LNCaP clone FGC (cell line): Measurements from ENCODE around the gene UGT1A9.

Source experiments
- DNase-seq: peaks from one replicate; pipeline ENCODE4 v3.0.0-alpha.2; 2011; ENCODE audit warnings: low read depth
- H3K4me3 ChIP-seq: 2 replicates; pipeline ENCODE4 v1.5.1; 2011; ENCODE audit warnings: mild to moderate bottlenecking, low read depth, low read length, control low read depth
- CTCF ChIP-seq: IDR thresholded peaks from 2 replicates; pipeline ENCODE4 v1.5.1; 2012; ENCODE audit warnings: mild to moderate bottlenecking; ENCODE audit not compliant: control insufficient read depth, insufficient read depth; ENCODE audit errors: extremely low read depth

The UGT1A9 gene

GRCh38 chr2:233680361-233681045 is 8.8 kb downstream of the UGT1A9 start:
- DNase-seq, result no peak
- no peak for TF ChIP-seq CTCF
- H3K4me3 ChIP-seq, result no peak overlapping the region

- no peak for DNase-seq
- no peak for TF ChIP-seq CTCF
- no peak within 1 kb of the TSS for H3K4me3 ChIP-seq
These were observed 9.9 kb downstream of the UGT1A9 start, which contains the start of gene UGT1A7 for GRCh38 chr2:233681521-233682099. Gene UGT1A7, plus strand, starts transcription at chr2:233681901. Its CDS starts 37 bp downstream, at chr2:233681938.

- DNase-seq, result no peak
- no peak overlapping the region for H3K4me3 ChIP-seq
- TF ChIP-seq CTCF, result no peak
These were observed 12.9 kb downstream of the UGT1A9 start for GRCh38 chr2:233684640-233685039.

- no peak overlapping the region for H3K4me3 ChIP-seq
- DNase-seq, result no peak
- TF ChIP-seq CTCF, result no peak
These were observed 15.2 kb downstream of the UGT1A9 start for GRCh38 chr2:233686928-233687327.

GRCh38 chr2:233688341-233688740 is 16.6 kb downstream of the UGT1A9 start:
- TF ChIP-seq CTCF, result no peak
- DNase-seq, result no peak
- no peak overlapping the region for H3K4me3 ChIP-seq

GRCh38 chr2:233689031-233689430 is 17.3 kb downstream of the UGT1A9 start:
- H3K4me3 ChIP-seq, result no peak overlapping the region
- DNase-seq, result no peak
- no peak for TF ChIP-seq CTCF

GRCh38 chr2:233689501-233689900 is 17.8 kb downstream of the UGT1A9 start:
- DNase-seq, result no peak
- TF ChIP-seq CTCF, result no peak
- H3K4me3 ChIP-seq, result no peak overlapping the region
